GM23248 (cell line): ENCODE measurements around the gene SV2C. TPM values are rescaled to one million over a fixed set of nuclear protein-coding genes. Genes with fewer than 3 reads are reported as not detected.

Source experiments
- DNase-seq: peaks from one replicate; pipeline ENCODE4 v3.0.0-alpha.2; 2015
- H2AFZ ChIP-seq: fragments of 200-600 bp; sonication (generic); 2 replicates; pipeline ENCODE4 v1.6.1; 2016; ENCODE audit warnings: antibody characterized with exemption
- H3F3A ChIP-seq: fragments of 200-600 bp; sonication (generic); 2 replicates; pipeline ENCODE4 v1.6.1; 2016; ENCODE audit warnings: mild to moderate bottlenecking, antibody characterized with exemption, mixed run types; ENCODE audit not compliant: insufficient read depth
- H3K27ac ChIP-seq: fragments of 200-600 bp; sonication (generic); 2 replicates; pipeline ENCODE4 v1.5.1; 2016; ENCODE audit warnings: mild to moderate bottlenecking
- H3K27me3 ChIP-seq: fragments of 200-600 bp; sonication (generic); replicated peaks from 2 replicates; pipeline ENCODE4 v1.6.1; 2016; ENCODE audit warnings: mild to moderate bottlenecking; ENCODE audit not compliant: insufficient read depth
- H3K36me3 ChIP-seq: fragments of 200-600 bp; sonication (generic); 2 replicates; pipeline ENCODE4 v1.6.1; 2016; ENCODE audit warnings: low read depth, mild to moderate bottlenecking
- H3K4me1 ChIP-seq: fragments of 200-600 bp; sonication (generic); 2 replicates; pipeline ENCODE4 v1.6.1; 2016; ENCODE audit warnings: mild to moderate bottlenecking; ENCODE audit not compliant: insufficient read depth
- H3K4me2 ChIP-seq: fragments of 200-600 bp; sonication (generic); one replicate; pipeline ENCODE4 v1.6.1; 2016; ENCODE audit warnings: mild to moderate bottlenecking; ENCODE audit not compliant: unreplicated experiment
- H3K4me3 ChIP-seq: fragments of 200-600 bp; sonication (generic); 2 replicates; pipeline ENCODE4 v1.5.1; 2016; ENCODE audit warnings: mild to moderate bottlenecking
- H3K79me2 ChIP-seq: fragments of 200-600 bp; sonication (generic); 2 replicates; pipeline ENCODE4 v1.6.1; 2016; ENCODE audit warnings: mild to moderate bottlenecking; ENCODE audit not compliant: insufficient read depth
- H3K9ac ChIP-seq: fragments of 200-600 bp; sonication (generic); 2 replicates; pipeline ENCODE4 v1.6.1; 2016; ENCODE audit warnings: mild to moderate bottlenecking
- H3K9me2 ChIP-seq: fragments of 200-600 bp; sonication (generic); 2 replicates; pipeline ENCODE4 v1.6.1; 2016; ENCODE audit warnings: mixed run types, mild to moderate bottlenecking, moderate library complexity; ENCODE audit not compliant: insufficient read depth
- H3K9me3 ChIP-seq: fragments of 200-600 bp; sonication (generic); one replicate; pipeline ENCODE4 v1.6.1; 2017; ENCODE audit warnings: low read depth
- H4K20me1 ChIP-seq: fragments of 200-600 bp; sonication (generic); 2 replicates; pipeline ENCODE4 v1.6.0; 2016; ENCODE audit not compliant: insufficient read depth
- EZH2 ChIP-seq: fragments of 200-600 bp; sonication (generic); IDR thresholded peaks from 2 replicates; pipeline ENCODE4 v1.6.1; 2018; ENCODE audit warnings: antibody characterized with exemption, mild to moderate bottlenecking; ENCODE audit not compliant: insufficient read depth, poor library complexity, severe bottlenecking
- EZH2phosphoT487 ChIP-seq: fragments of 200-600 bp; sonication (generic); IDR thresholded peaks from 2 replicates; pipeline ENCODE4 v1.6.1; 2018; ENCODE audit warnings: antibody characterized with exemption, moderate library complexity, mild to moderate bottlenecking, low read depth; ENCODE audit not compliant: insufficient read depth
- WGBS, 2 experiments: methylation state at CpG; one replicate each; pipeline ENCODE4 v1.1.6; 2015 to 2017; ENCODE audit warnings: low lambda C conversion rate in 2 of 2, low coverage in 1 of 2; ENCODE audit errors: missing lambda C conversion rate in 2 of 2; 5-methylcytosine and 5-hydroxymethylcytosine counted together
- in situ Hi-C: fragments of 300-500 bp; cut with MboI; formaldehyde crosslinking; loops from 2 replicates; pipeline ENCODE4 v1.15.0; 2020
- polyA plus RNA-seq: library from polyadenylated mRNA; unstranded; fragments of >200 nt; fragmentation: Nextera tagmentation; extraction: Ambion mirVana; gene quantifications from 2 replicates; pipeline ENCODE4 v1.2.1, GENCODE V29; 2016
- total RNA-seq: library from RNA; depleted of rRNA; stranded (reverse); fragments of >200 nt; shearing (Covaris generic); gene quantifications from 2 replicates; pipeline ENCODE4 v1.2.3, GENCODE V29; 2014

SV2C gene
- total and polyA plus RNA-seq, 2 experiments from 2014 or later, result not detected

DNA sequence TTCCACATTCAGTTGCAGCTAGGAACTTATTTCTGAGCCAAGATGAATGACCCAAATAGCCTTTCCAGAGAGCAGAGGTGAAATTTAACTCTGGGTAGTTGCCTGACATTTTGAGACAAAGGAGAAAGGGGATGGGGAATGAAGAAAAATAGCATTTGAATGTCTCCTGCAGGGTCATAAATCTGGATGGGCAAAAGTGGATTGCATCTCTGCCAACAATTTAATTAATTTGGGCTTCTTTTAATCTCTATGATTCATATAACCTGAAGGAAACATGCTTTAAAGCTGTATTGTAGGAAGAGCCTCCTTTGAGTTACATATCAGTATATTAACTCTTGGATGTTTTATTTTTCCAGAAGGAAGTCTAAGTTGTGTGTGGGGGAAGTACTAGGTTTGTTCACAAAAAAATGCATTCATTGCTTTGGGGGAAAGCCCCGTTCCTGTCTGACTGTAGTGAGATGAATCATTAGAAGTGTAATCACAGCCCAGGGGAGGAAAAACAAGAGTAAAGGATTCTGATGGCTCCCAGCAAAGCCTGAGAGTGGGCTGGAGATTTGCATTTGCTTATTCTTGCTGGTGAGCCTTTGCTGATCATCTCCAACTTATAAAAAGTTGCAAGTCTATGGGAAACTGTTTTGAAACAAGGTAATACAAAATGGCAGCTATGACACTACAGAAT is 186.9 kb downstream of the SV2C start:
- DNase-seq, result peak; percentile 4
- Histone ChIP-seq H4K20me1 (no peaks in the 10 kb centered on the region), H3K4me3 (no peak overlapping the region), H3K36me3 (no peaks in the 10 kb centered on the region), H3K27ac (no peak overlapping the region), H2AFZ (no peak overlapping the region), H3F3A (no peaks in the 10 kb centered on the region), H3K27me3 (no peaks in the 10 kb centered on the region), H3K79me2 (no peaks in the 10 kb centered on the region), H3K9ac (no peak overlapping the region), H3K9me2 (no peaks in the 10 kb centered on the region), H3K9me3 (no peaks in the 10 kb centered on the region), H3K4me1 (no peaks in the 10 kb centered on the region), H3K4me2 (no peak overlapping the region)
- WGBS, 2 experiments, result 0% methylated on average over 1 of the region's 1 CpG
- in situ Hi-C loops, result no loop called here
- no peak for TF ChIP-seq EZH2
- TF ChIP-seq EZH2phosphoT487, result no peak

DNA sequence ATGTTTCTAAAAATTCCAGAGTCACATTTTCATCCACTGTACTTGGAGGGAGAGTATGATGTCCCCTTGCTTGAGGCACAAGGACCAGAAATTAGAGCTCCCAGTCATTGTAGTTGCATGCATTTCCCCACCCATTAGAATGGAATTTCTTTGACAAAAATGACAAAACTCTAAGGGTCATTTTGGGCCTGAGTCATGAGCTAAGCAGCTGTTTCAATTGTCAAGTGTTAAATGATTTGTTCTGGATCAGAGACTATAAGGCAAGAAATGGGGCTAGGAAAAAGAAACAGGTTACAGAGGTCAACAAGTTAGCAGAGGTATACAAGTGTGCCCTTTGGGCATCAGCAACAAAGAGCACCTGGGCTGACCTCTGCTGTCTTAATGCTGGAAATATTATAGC is 188.7 kb downstream of the SV2C start:
- no peak for DNase-seq
- Histone ChIP-seq H3K79me2 (no peaks in the 10 kb centered on the region), H3K4me3 (no peak overlapping the region), H2AFZ (no peak overlapping the region), H3K9ac (no peak overlapping the region), H3K4me2 (no peak overlapping the region), H3K9me2 (no peaks in the 10 kb centered on the region), H3K36me3 (no peaks in the 10 kb centered on the region), H4K20me1 (no peaks in the 10 kb centered on the region), H3K27me3 (no peaks in the 10 kb centered on the region), H3F3A (no peaks in the 10 kb centered on the region), H3K4me1 (no peaks in the 10 kb centered on the region), H3K27ac (no peak overlapping the region), H3K9me3 (no peaks in the 10 kb centered on the region)
- TF ChIP-seq EZH2 (no peak), EZH2phosphoT487 (no peak)
- in situ Hi-C loops, result no loop called here

GRCh38 chr5:76273206-76273885 is 190.2 kb downstream of the SV2C start:
- Histone ChIP-seq H3K9me2 (no peaks in the 10 kb centered on the region), H3K27ac (no peak overlapping the region), H3K36me3 (no peaks in the 10 kb centered on the region), H3K9ac (no peak overlapping the region), H3K4me3 (no peak overlapping the region), H3K4me1 (no peaks in the 10 kb centered on the region), H4K20me1 (no peaks in the 10 kb centered on the region), H3K27me3 (no peaks in the 10 kb centered on the region), H3K79me2 (no peaks in the 10 kb centered on the region), H3K4me2 (no peak overlapping the region), H3F3A (no peaks in the 10 kb centered on the region), H2AFZ (no peak overlapping the region), H3K9me3 (no peaks in the 10 kb centered on the region)
- DNase-seq, result no peak
- WGBS, 2 experiments, result 14 to 15% methylated on average over 8 of the region's 8 CpGs
- in situ Hi-C loops, result no loop called here
- TF ChIP-seq EZH2 (no peak), EZH2phosphoT487 (no peak)

- no peak for DNase-seq
- Histone ChIP-seq H3K79me2 (no peaks in the 10 kb centered on the region), H3K36me3 (no peaks in the 10 kb centered on the region), H4K20me1 (no peaks in the 10 kb centered on the region), H3K4me1 (no peaks in the 10 kb centered on the region), H3K4me3 (no peak overlapping the region), H3K27me3 (no peaks in the 10 kb centered on the region), H3K4me2 (no peak overlapping the region), H3K27ac (no peak overlapping the region), H2AFZ (no peak overlapping the region), H3K9me3 (no peaks in the 10 kb centered on the region), H3F3A (no peaks in the 10 kb centered on the region), H3K9ac (no peak overlapping the region), H3K9me2 (no peaks in the 10 kb centered on the region)
- TF ChIP-seq EZH2phosphoT487 (no peak), EZH2 (no peak)
- in situ Hi-C loops, result no loop called here
Observed at GRCh38 chr5:76274571-76274970, 191.4 kb downstream of the SV2C start.

DNA sequence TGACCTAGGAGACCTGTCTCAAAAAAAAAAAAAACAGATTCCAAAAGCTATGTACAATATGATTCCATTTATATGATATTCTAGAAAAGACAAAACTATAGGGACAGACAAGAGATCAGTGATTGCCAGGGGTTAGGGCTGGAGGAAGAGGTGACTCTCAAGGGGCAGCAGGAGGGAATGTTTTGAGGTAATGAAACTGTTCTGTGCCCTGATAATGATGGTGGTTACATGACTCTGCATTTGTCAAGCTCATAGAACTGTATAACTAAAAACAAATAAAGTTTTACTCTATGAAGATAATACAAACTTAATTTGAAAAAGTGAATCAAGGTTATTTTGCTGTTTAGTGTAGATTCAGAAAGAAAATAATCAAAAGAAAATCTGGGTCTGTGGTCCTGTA is 194.6 kb downstream of the SV2C start:
- Histone ChIP-seq H3K4me1 (no peaks in the 10 kb centered on the region), H2AFZ (no peak overlapping the region), H3K4me2 (no peak overlapping the region), H3F3A (no peaks in the 10 kb centered on the region), H3K9ac (no peak overlapping the region), H3K36me3 (no peaks in the 10 kb centered on the region), H3K9me2 (no peaks in the 10 kb centered on the region), H4K20me1 (no peaks in the 10 kb centered on the region), H3K27ac (no peak overlapping the region), H3K79me2 (no peaks in the 10 kb centered on the region), H3K4me3 (no peak overlapping the region), H3K27me3 (no peaks in the 10 kb centered on the region), H3K9me3 (no peaks in the 10 kb centered on the region)
- TF ChIP-seq EZH2phosphoT487 (no peak), EZH2 (no peak)
- DNase-seq, result no peak
- in situ Hi-C loops, result no loop called here
